Spleen (tissue), 11 donors: ENCODE results near the gene ADIPOR2. TPM values are rescaled to one million over a fixed set of nuclear protein-coding genes. Genes with fewer than 3 reads are reported as not detected.

ENCODE experiments used
- DNase-seq: peaks from one replicate; pipeline ENCODE4 v3.0.0-alpha.2; 2020
- H3K27ac ChIP-seq, 8 donors: fragments of 200-600 bp; sonication (generic) in 7 of 8; 1 replicate in 4 of 8; 2 replicates in 4 of 8; pipeline versions ENCODE4 v1.5.0 to v1.8.0; 2016 to 2021; ENCODE audit warnings: inconsistent platforms in 4 of 8, mild to moderate bottlenecking in 4 of 8, moderate library complexity in 1 of 8
- H3K27me3 ChIP-seq, 7 donors: fragments of 200-600 bp; sonication (generic) in 6 of 7; replicated peaks in 1 of 7; 1 replicate in 4 of 7; 2 replicates in 3 of 7; pipeline versions ENCODE4 v1.5.0 to v1.8.0; 2016 to 2021; ENCODE audit warnings: inconsistent platforms in 3 of 7, mild to moderate bottlenecking in 1 of 7
- H3K36me3 ChIP-seq, 6 donors: fragments of 200-600 bp; sonication (generic) in 5 of 6; 1 replicate in 4 of 6; 2 replicates in 2 of 6; pipeline versions ENCODE4 v1.5.0 to v1.8.0; 2016 to 2021; ENCODE audit warnings: inconsistent platforms in 2 of 6
- H3K4me1 ChIP-seq, 6 donors: fragments of 200-600 bp; sonication (generic) in 5 of 6; 1 replicate in 3 of 6; 2 replicates in 3 of 6; pipeline versions ENCODE4 v1.5.0 to v1.8.0; 2016 to 2021; ENCODE audit warnings: inconsistent platforms in 3 of 6
- H3K4me3 ChIP-seq, 8 donors: fragments of 200-600 bp; sonication (generic) in 7 of 8; 1 replicate in 4 of 8; 2 replicates in 4 of 8; pipeline versions ENCODE4 v1.5.0 to v1.8.0; 2016 to 2021; ENCODE audit warnings: inconsistent platforms in 4 of 8, mild to moderate bottlenecking in 4 of 8, moderate library complexity in 2 of 8
- H3K9me3 ChIP-seq, 8 donors: fragments of 200-600 bp; sonication (generic) in 7 of 8; 1 replicate in 4 of 8; 2 replicates in 4 of 8; pipeline versions ENCODE4 v1.5.0 to v1.8.0; 2016 to 2021; ENCODE audit warnings: inconsistent platforms in 4 of 8
- POLR2A ChIP-seq, 3 donors: fragments of 450-650 bp; IDR thresholded peaks; one replicate each; pipeline ENCODE4 v1.5.1; 2017; ENCODE audit warnings: antibody characterized with exemption in 3 of 3, mild to moderate bottlenecking in 1 of 3
- POLR2AphosphoS5 ChIP-seq, 3 donors: sonication (generic); formaldehyde crosslinking; IDR thresholded peaks; one replicate each; pipeline ENCODE4 v1.5.1; 2017; ENCODE audit warnings: antibody characterized with exemption in 3 of 3
- WGBS, 5 donors: extraction: QIAGEN DNeasy Blood & Tissue Kit in 3 of 5; methylation state at CpG; one replicate each; pipeline versions ENCODE4 v1.1.5 to v1.1.7; 2013 to 2018; 5-methylcytosine and 5-hydroxymethylcytosine counted together
- intact Hi-C: fragments of 100-400 bp; cut with DNase I; formaldehyde crosslinking; loops from one replicate; pipeline ENCODE4 v1.15.0; 2023; ENCODE audit warnings: low total_unique reads
- polyA plus RNA-seq, 3 donors: library from polyadenylated mRNA; stranded (reverse); fragments of 200-250 nt; gene quantifications; one replicate each; pipeline ENCODE4 v1.2.1, GENCODE V29; 2013
- total RNA-seq, 7 donors: library from RNA; depleted of rRNA in 3 of 7; stranded (reverse); fragments of >200 nt in 3 of 7; fragmentation: NEBNext Ultra II Directional in 4 of 7; extraction: Animal tissue kit (Norgen Biotek cat#: 25700) in 4 of 7; gene quantifications; one replicate each; pipeline versions ENCODE4 v1.1.0 to v1.2.1, GENCODE V29; 2016 to 2021
- TF ChIP-seq, protein P1 (sequence below), 11 experiments: fragments of 200-600 bp in 7 of 11; fragments of 450-650 bp in 4 of 11; sonication (generic) in 4 of 11; IDR thresholded peaks in 8 of 11; conservative IDR thresholded peaks in 3 of 11; 1 replicate in 7 of 11; 2 replicates in 4 of 11; pipeline versions ENCODE4 v1.4.0 to v1.8.0; 2016 to 2021; ENCODE audit warnings: antibody characterized with exemption in 11 of 11, inconsistent platforms in 4 of 11, mild to moderate bottlenecking in 1 of 11
- donor health status: healthy with polysubstance abuse.
- donor health status: DM: no; HTN: no; CAD: no; lungs with moderate emphysema.
- donor health status: DM: no; HTN: no; CAD: no.
- donor health status: Bipolar disorder and iron deficiency.
- donor health status: healthy.
- donor health status: DM: no; HTN: no; CAD: no.
- donor health status: DM: yes; HTN: yes; CAD: no.

ADIPOR2 gene
- total and polyA plus RNA-seq, 10 donors = 12.9 to 43.7 (median 38.8) TPM

DNA sequence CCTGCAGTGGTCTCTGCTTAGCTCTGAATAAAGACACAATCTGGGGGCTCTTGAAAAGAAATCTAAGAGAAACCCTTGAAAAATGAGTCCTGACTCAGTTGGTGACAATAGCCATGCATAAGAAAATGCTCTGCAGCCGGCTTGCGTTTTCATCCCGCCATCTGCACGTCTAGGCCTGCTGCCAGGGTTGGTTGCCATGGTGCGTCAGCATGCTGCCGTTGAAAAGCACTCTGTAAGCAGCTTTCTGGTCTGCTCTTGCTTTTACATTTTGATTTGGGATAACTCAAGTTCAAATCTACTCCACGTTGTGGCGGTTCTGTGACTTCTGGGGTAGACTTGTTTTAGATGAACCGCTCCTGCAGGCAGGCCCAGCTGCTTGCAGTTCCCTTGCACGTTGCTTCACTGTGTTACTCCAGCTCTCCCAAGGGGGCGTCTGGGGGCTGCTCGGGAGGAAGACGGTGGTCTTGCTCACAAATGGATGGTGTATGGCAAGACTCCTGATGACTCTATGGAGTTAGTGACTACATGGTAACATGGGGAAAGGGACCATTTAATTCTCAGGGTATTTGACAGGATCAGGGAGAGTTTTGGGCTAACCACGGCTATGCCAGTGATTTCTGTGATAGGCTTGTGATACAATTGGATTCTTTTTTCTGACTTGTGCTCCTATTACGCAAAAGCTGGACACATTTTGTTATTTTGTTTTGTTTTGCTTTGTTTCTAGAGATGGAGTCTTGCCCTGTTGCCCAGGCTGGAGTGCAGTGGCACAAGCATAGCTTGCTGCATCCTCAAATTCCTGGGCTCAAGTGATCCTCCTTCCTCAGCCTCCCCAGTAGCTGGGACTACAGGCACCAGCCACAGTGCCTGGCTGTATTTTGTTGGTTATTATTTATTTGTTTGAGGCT lies 46.1 kb upstream of the ADIPOR2 start:
- no peak for TF ChIP-seq POLR2A (IDR thresholded peaks at IDR 0.05)
- TF ChIP-seq POLR2AphosphoS5 (IDR thresholded peaks at IDR 0.05) = peak in 2 of 3 donors; percentile 20 to 23
- TF ChIP-seq, protein P1, sequence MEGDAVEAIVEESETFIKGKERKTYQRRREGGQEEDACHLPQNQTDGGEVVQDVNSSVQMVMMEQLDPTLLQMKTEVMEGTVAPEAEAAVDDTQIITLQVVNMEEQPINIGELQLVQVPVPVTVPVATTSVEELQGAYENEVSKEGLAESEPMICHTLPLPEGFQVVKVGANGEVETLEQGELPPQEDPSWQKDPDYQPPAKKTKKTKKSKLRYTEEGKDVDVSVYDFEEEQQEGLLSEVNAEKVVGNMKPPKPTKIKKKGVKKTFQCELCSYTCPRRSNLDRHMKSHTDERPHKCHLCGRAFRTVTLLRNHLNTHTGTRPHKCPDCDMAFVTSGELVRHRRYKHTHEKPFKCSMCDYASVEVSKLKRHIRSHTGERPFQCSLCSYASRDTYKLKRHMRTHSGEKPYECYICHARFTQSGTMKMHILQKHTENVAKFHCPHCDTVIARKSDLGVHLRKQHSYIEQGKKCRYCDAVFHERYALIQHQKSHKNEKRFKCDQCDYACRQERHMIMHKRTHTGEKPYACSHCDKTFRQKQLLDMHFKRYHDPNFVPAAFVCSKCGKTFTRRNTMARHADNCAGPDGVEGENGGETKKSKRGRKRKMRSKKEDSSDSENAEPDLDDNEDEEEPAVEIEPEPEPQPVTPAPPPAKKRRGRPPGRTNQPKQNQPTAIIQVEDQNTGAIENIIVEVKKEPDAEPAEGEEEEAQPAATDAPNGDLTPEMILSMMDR (IDR thresholded peaks at IDR 0.05 in 8 of 11, conservative IDR thresholded peaks at IDR 0.05 in 3 of 11) = no peak
- no peak overlapping the region for H3K4me3 ChIP-seq
- peaks cover 0 to 1% (median 0%) of the 10 kb centered on the region in 6 donors for H3K36me3 ChIP-seq
- intact Hi-C loops = no loop called here
- WGBS, 5 donors = 42 to 72% (median 63%) methylated on average over 15 of the region's 15 CpGs
- no peaks in the 10 kb centered on the region for H3K9me3 ChIP-seq
- no peak overlapping the region for H3K27ac ChIP-seq
- H3K4me1 ChIP-seq = peaks cover 0 to 38% (median 14%) of the 10 kb centered on the region in 6 donors
- DNase-seq = no peak
- no peaks in the 10 kb centered on the region for H3K27me3 ChIP-seq

DNA sequence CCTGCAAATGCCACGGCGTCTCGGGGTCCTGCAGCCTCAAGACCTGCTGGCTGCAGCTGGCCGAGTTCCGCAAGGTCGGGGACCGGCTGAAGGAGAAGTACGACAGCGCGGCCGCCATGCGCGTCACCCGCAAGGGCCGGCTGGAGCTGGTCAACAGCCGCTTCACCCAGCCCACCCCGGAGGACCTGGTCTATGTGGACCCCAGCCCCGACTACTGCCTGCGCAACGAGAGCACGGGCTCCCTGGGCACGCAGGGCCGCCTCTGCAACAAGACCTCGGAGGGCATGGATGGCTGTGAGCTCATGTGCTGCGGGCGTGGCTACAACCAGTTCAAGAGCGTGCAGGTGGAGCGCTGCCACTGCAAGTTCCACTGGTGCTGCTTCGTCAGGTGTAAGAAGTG lies 45.1 kb upstream of the ADIPOR2 start:
- H3K27ac ChIP-seq = no peak overlapping the region
- TF ChIP-seq, protein P1 (IDR thresholded peaks at IDR 0.05 in 8 of 11, conservative IDR thresholded peaks at IDR 0.05 in 3 of 11) = no peak
- TF ChIP-seq POLR2A (IDR thresholded peaks at IDR 0.05) = no peak
- TF ChIP-seq POLR2AphosphoS5 (IDR thresholded peaks at IDR 0.05) = no peak
- no peak for DNase-seq
- no peak overlapping the region for H3K4me3 ChIP-seq
- WGBS, 5 donors = 95 to 97% (median 97%) methylated on average over 20 to 29 of the region's 29 CpGs
- no peaks in the 10 kb centered on the region for H3K27me3 ChIP-seq
- intact Hi-C loops = no loop called here
- H3K9me3 ChIP-seq = no peaks in the 10 kb centered on the region
- H3K4me1 ChIP-seq = peaks cover 0 to 38% (median 14%) of the 10 kb centered on the region in 6 donors
- no peaks in the 10 kb centered on the region for H3K36me3 ChIP-seq

DNA sequence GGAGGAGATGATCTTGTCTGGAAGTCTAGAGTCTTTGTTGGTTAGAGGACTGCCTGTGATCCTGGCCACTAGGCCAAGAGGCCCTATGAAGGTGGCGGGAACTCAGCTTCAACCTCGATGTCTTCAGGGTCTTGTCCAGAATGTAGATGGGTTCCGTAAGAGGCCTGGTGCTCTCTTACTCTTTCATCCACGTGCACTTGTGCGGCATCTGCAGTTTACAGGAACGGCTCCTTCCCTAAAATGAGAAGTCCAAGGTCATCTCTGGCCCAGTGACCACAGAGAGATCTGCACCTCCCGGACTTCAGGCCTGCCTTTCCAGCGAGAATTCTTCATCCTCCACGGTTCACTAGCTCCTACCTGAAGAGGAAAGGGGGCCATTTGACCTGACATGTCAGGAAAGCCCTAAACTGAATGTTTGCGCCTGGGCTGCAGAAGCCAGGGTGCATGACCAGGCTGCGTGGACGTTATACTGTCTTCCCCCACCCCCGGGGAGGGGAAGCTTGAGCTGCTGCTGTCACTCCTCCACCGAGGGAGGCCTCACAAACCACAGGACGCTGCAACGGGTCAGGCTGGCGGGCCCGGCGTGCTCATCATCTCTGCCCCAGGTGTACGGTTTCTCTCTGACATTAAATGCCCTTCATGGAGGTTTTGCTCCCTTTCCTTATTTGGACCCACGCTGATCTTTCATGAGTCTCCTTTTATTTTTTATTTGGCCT lies 44.1 kb upstream of the ADIPOR2 start:
- Histone ChIP-seq H3K4me3 (no peak overlapping the region), H3K27me3 (no peaks in the 10 kb centered on the region), H3K36me3 (no peaks in the 10 kb centered on the region), H3K4me1 (peaks cover 0 to 38% (median 14%) of the 10 kb centered on the region in 6 donors), H3K27ac (no peak overlapping the region), H3K9me3 (no peaks in the 10 kb centered on the region)
- 48 to 67% (median 60%) methylated on average over 17 to 21 of the region's 21 CpGs for WGBS, 5 donors
- intact Hi-C loops = no loop called here
- TF ChIP-seq POLR2AphosphoS5 (IDR thresholded peaks at IDR 0.05) = no peak
- TF ChIP-seq POLR2A (IDR thresholded peaks at IDR 0.05) = no peak
- TF ChIP-seq, protein P1 (IDR thresholded peaks at IDR 0.05 in 8 of 11, conservative IDR thresholded peaks at IDR 0.05 in 3 of 11) = no peak
- DNase-seq = no peak

DNA sequence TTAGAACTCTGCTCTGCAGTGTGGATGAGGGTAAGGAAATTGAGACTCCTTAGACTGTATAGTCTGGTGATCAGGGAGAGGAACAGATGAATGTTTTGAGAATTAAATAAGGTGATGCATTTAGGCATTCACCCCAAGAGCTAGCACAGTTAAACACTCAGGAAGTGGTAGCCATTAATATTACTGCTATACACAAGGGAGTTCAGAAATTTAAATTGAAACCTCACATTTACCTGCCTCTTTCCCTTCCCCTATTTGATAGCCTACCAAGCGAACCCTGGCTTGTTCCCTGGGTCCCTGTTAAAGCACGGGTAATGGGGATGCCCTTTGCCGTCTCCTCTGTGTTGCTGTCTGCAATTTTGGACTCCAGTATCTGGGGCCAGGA lies 43.6 kb upstream of the ADIPOR2 start:
- Histone ChIP-seq H3K4me3 (no peak overlapping the region), H3K27ac (no peak overlapping the region), H3K36me3 (no peaks in the 10 kb centered on the region), H3K9me3 (no peaks in the 10 kb centered on the region), H3K4me1 (peaks cover 0 to 38% (median 14%) of the 10 kb centered on the region in 6 donors), H3K27me3 (peaks cover 0 to 2% (median 0%) of the 10 kb centered on the region in 7 donors)
- no peak for DNase-seq
- intact Hi-C loops = no loop called here
- 81 to 91% (median 85%) methylated on average over 3 of the region's 3 CpGs for WGBS, 5 donors
- no peak for TF ChIP-seq POLR2AphosphoS5 (IDR thresholded peaks at IDR 0.05)
- no peak for TF ChIP-seq POLR2A (IDR thresholded peaks at IDR 0.05)
- TF ChIP-seq, protein P1 (IDR thresholded peaks at IDR 0.05 in 8 of 11, conservative IDR thresholded peaks at IDR 0.05 in 3 of 11) = no peak
